PFSK-1 (cell line): ENCODE data around the gene TRAPPC11.

ENCODE experiments used
- FOXP2 ChIP-seq: optimal IDR thresholded peaks from 2 replicates; pipeline ENCODE3; 2011; ENCODE audit warnings: borderline replicate concordance, control low read depth, inconsistent platforms; ENCODE audit not compliant: insufficient read depth; ENCODE audit errors: extremely low read length, extremely low read depth
- POLR2AphosphoS5 ChIP-seq: IDR thresholded peaks from 2 replicates; pipeline ENCODE4 v1.6.1; 2012; ENCODE audit warnings: low read depth, mild to moderate bottlenecking, control low read depth, low read length, moderate library complexity
- REST ChIP-seq, 2 experiments: IDR thresholded peaks; 2 replicates each; pipeline versions ENCODE4 v1.6.1 to v1.8.0; 2011 to 2012; ENCODE audit warnings: low read depth in 2 of 2, low read length in 2 of 2, control low read depth in 1 of 2, inconsistent platforms in 1 of 2, mild to moderate bottlenecking in 1 of 2, moderate library complexity in 1 of 2; ENCODE audit not compliant: insufficient read depth in 1 of 2
- SIN3A ChIP-seq: IDR thresholded peaks from 2 replicates; pipeline ENCODE4 v1.6.1; 2012; ENCODE audit warnings: mild to moderate bottlenecking, low read length, moderate library complexity, borderline replicate concordance; ENCODE audit not compliant: insufficient read depth
- TAF1 ChIP-seq: IDR thresholded peaks from 2 replicates; pipeline ENCODE4 v1.6.1; 2012; ENCODE audit warnings: low read length, control low read depth, borderline replicate concordance; ENCODE audit not compliant: insufficient read depth

GRCh38 chr4:183627979-183628588 lies 31.0 kb upstream of the TRAPPC11 start:
- TF ChIP-seq REST (IDR thresholded peaks at IDR 0.05; ENCODE audit: insufficient read depth in 1 of 2, low read depth in 2 of 2, low read length in 2 of 2): no peak
- TF ChIP-seq FOXP2: no peak
- no peak for TF ChIP-seq POLR2AphosphoS5
- no peak for TF ChIP-seq TAF1
- TF ChIP-seq SIN3A: no peak
